Liver (tissue), 9 donors: ENCODE results near the gene TSPAN32. TPM values are rescaled to one million over a fixed set of nuclear protein-coding genes. Genes with fewer than 3 reads are reported as not detected.
A peak's percentile ranks its signal among the peaks of the same experiment; 100 is the strongest.

Source experiments
- DNase-seq: peaks from one replicate; pipeline ENCODE4 v3.0.0-alpha.2; 2017; ENCODE audit warnings: low spot score
- H3K27ac ChIP-seq, 2 donors: one replicate each; pipeline ENCODE4 v1.7.0; 2013; ENCODE audit warnings: inconsistent platforms in 2 of 2, low read length in 2 of 2, control low read depth in 1 of 2, low read depth in 1 of 2, mild to moderate bottlenecking in 1 of 2
- H3K27me3 ChIP-seq, 4 donors: one replicate each; pipeline versions ENCODE4 v1.6.1 to v1.7.0; 2013; ENCODE audit warnings: low read length in 3 of 4, inconsistent platforms in 1 of 4, mild to moderate bottlenecking in 1 of 4, moderate library complexity in 1 of 4; ENCODE audit not compliant: control insufficient read depth in 4 of 4, insufficient read depth in 4 of 4
- H3K36me3 ChIP-seq, 4 donors: one replicate each; pipeline versions ENCODE4 v1.6.1 to v1.7.0; 2013; ENCODE audit warnings: low read length in 3 of 4, mild to moderate bottlenecking in 3 of 4, low read depth in 1 of 4, moderate library complexity in 1 of 4; ENCODE audit not compliant: control insufficient read depth in 4 of 4, insufficient read depth in 3 of 4
- H3K4me1 ChIP-seq, 4 donors: one replicate each; pipeline versions ENCODE4 v1.6.1 to v1.7.0; 2013; ENCODE audit warnings: low read length in 3 of 4, mild to moderate bottlenecking in 3 of 4, moderate library complexity in 1 of 4; ENCODE audit not compliant: control insufficient read depth in 4 of 4, insufficient read depth in 4 of 4
- H3K4me3 ChIP-seq, 3 donors: one replicate each; pipeline versions ENCODE4 v1.6.1 to v1.7.0; 2013; ENCODE audit warnings: low read length in 3 of 3, control low read depth in 1 of 3, low read depth in 1 of 3, mild to moderate bottlenecking in 1 of 3
- H3K9ac ChIP-seq, 2 donors: one replicate each; pipeline ENCODE4 v1.7.0; 2013; ENCODE audit warnings: low read length in 2 of 2, mild to moderate bottlenecking in 2 of 2, moderate library complexity in 2 of 2, control low read depth in 1 of 2, low read depth in 1 of 2
- H3K9me3 ChIP-seq, 4 donors: one replicate each; pipeline versions ENCODE4 v1.6.1 to v1.7.0; 2013; ENCODE audit warnings: low read length in 3 of 4; ENCODE audit not compliant: control insufficient read depth in 4 of 4
- ATF3 ChIP-seq: IDR thresholded peaks from 2 replicates; pipeline ENCODE4 v1.6.1; 2016; ENCODE audit warnings: antibody characterized with exemption
- CTCF ChIP-seq: fragments of 150-350 bp; IDR thresholded peaks from 2 replicates; pipeline ENCODE4 v1.5.1; 2017; ENCODE audit warnings: improper control_type of control experiment, low read depth, low read length; ENCODE audit not compliant: missing input control
- EGR1 ChIP-seq, 2 donors: IDR thresholded peaks; 2 replicates each; pipeline ENCODE4 v1.6.1; 2016 to 2018; ENCODE audit warnings: antibody characterized with exemption in 2 of 2, low read depth in 2 of 2
- FOXA1 ChIP-seq: IDR thresholded peaks from 2 replicates; pipeline ENCODE4 v1.6.1; 2016; ENCODE audit warnings: antibody characterized with exemption
- FOXA2 ChIP-seq: IDR thresholded peaks from 2 replicates; pipeline ENCODE4 v1.6.1; 2016; ENCODE audit warnings: antibody characterized with exemption
- GABPA ChIP-seq, 2 donors: IDR thresholded peaks in 1 of 2; conservative IDR thresholded peaks in 1 of 2; 2 replicates each; pipeline ENCODE4 v1.6.1; 2016; ENCODE audit warnings: antibody characterized with exemption in 2 of 2, mild to moderate bottlenecking in 1 of 2, moderate library complexity in 1 of 2
- HNF4A ChIP-seq, 2 donors: conservative IDR thresholded peaks; 2 replicates each; pipeline ENCODE4 v1.6.1; 2016; ENCODE audit warnings: antibody characterized with exemption in 2 of 2, mild to moderate bottlenecking in 2 of 2
- HNF4G ChIP-seq: IDR thresholded peaks from 2 replicates; pipeline ENCODE4 v1.6.1; 2016; ENCODE audit warnings: antibody characterized with exemption
- JUND ChIP-seq, 2 donors: IDR thresholded peaks; 2 replicates each; pipeline ENCODE4 v1.6.1; 2016; ENCODE audit warnings: antibody characterized with exemption in 2 of 2
- NR2F2 ChIP-seq: IDR thresholded peaks from 2 replicates; pipeline ENCODE4 v1.6.1; 2016; ENCODE audit warnings: antibody characterized with exemption
- RAD21 ChIP-seq, 2 donors: IDR thresholded peaks; 2 replicates each; pipeline ENCODE4 v1.6.1; 2016; ENCODE audit warnings: antibody characterized with exemption in 2 of 2, mild to moderate bottlenecking in 2 of 2
- SP1 ChIP-seq: IDR thresholded peaks from 2 replicates; pipeline ENCODE4 v1.6.1; 2018; ENCODE audit warnings: antibody characterized with exemption, mild to moderate bottlenecking
- TAF1 ChIP-seq: conservative IDR thresholded peaks from 2 replicates; pipeline ENCODE4 v1.6.1; 2016; ENCODE audit warnings: antibody characterized with exemption, mild to moderate bottlenecking
- YY1 ChIP-seq: IDR thresholded peaks from 2 replicates; pipeline ENCODE4 v1.6.1; 2016; ENCODE audit warnings: antibody characterized with exemption, mild to moderate bottlenecking
- WGBS: extraction: QIAGEN DNeasy Blood & Tissue Kit; methylation state at CpG from one replicate; pipeline ENCODE4 v1.1.7; 2013; 5-methylcytosine and 5-hydroxymethylcytosine counted together
- polyA plus RNA-seq, 2 donors: library from polyadenylated mRNA; stranded (reverse) in 1 of 2; unstranded in 1 of 2; fragments of 200-250 nt in 1 of 2; fragments of >200 nt in 1 of 2; fragmentation: Nextera tagmentation in 1 of 2; extraction: Ambion mirVana in 1 of 2; gene quantifications; one replicate each; pipeline versions ENCODE4 v1.2.1 to v1.2.3, GENCODE V29; 2013 to 2015
- total RNA-seq, 2 donors: library from RNA; depleted of rRNA; stranded (reverse); fragments of >200 nt; gene quantifications; one replicate each; pipeline ENCODE4 v1.2.3, GENCODE V29; 2014
- TF ChIP-seq, protein P1 (sequence below): IDR thresholded peaks from 2 replicates; pipeline ENCODE4 v1.6.1; 2016; ENCODE audit warnings: antibody characterized with exemption, mild to moderate bottlenecking
- TF ChIP-seq, protein P2 (sequence below): IDR thresholded peaks from 2 replicates; pipeline ENCODE4 v1.6.1; 2016; ENCODE audit warnings: antibody characterized with exemption
- donor health status: healthy.
- donor health status: healthy.
- donor health status: healthy.
- donor health status: healthy.
- donor health status: healthy.

TSPAN32 gene
- total and polyA plus RNA-seq, 4 donors, result 0.25 to 71.4 (median 0.45) TPM

DNA sequence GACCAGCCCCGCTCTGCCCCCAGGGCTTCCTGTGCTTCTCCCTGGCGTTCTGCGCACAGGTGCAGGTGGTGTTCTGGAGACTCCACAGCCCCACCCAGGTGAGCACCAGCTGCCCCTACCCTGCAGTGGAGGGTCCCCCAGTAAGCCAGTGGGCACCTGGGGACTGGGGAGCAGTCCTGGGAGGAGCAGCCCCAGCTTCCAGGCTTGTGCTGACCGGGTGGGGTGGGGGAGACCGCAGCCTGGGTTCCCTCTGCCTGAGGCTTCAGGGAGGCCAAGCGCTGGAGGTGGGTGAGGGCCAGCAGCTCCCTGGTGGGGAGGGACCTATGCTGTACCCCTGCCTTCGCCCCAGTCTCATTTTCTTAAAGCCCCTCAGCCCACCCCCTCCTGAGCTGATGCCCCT lies 6.9 kb downstream of the TSPAN32 start:
- 82% methylated on average over 7 of the region's 7 CpGs for WGBS
- H3K27ac ChIP-seq, result no peak overlapping the region
- H3K9me3 ChIP-seq, result no peaks in the 10 kb centered on the region
- TF ChIP-seq RAD21 (IDR thresholded peaks at IDR 0.05), result no peak
- TF ChIP-seq, protein P1, sequence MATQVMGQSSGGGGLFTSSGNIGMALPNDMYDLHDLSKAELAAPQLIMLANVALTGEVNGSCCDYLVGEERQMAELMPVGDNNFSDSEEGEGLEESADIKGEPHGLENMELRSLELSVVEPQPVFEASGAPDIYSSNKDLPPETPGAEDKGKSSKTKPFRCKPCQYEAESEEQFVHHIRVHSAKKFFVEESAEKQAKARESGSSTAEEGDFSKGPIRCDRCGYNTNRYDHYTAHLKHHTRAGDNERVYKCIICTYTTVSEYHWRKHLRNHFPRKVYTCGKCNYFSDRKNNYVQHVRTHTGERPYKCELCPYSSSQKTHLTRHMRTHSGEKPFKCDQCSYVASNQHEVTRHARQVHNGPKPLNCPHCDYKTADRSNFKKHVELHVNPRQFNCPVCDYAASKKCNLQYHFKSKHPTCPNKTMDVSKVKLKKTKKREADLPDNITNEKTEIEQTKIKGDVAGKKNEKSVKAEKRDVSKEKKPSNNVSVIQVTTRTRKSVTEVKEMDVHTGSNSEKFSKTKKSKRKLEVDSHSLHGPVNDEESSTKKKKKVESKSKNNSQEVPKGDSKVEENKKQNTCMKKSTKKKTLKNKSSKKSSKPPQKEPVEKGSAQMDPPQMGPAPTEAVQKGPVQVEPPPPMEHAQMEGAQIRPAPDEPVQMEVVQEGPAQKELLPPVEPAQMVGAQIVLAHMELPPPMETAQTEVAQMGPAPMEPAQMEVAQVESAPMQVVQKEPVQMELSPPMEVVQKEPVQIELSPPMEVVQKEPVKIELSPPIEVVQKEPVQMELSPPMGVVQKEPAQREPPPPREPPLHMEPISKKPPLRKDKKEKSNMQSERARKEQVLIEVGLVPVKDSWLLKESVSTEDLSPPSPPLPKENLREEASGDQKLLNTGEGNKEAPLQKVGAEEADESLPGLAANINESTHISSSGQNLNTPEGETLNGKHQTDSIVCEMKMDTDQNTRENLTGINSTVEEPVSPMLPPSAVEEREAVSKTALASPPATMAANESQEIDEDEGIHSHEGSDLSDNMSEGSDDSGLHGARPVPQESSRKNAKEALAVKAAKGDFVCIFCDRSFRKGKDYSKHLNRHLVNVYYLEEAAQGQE, result no peak
- TF ChIP-seq SP1, result no peak
- H3K36me3 ChIP-seq, result no peaks in the 10 kb centered on the region
- H3K4me3 ChIP-seq, result no peak overlapping the region
- no peak overlapping the region for H3K9ac ChIP-seq
- H3K4me1 ChIP-seq, result peaks cover 6 to 27% (median 15%) of the 10 kb centered on the region in 4 donors
- H3K27me3 ChIP-seq, result no peaks in the 10 kb centered on the region
- DNase-seq, result no peak

DNA sequence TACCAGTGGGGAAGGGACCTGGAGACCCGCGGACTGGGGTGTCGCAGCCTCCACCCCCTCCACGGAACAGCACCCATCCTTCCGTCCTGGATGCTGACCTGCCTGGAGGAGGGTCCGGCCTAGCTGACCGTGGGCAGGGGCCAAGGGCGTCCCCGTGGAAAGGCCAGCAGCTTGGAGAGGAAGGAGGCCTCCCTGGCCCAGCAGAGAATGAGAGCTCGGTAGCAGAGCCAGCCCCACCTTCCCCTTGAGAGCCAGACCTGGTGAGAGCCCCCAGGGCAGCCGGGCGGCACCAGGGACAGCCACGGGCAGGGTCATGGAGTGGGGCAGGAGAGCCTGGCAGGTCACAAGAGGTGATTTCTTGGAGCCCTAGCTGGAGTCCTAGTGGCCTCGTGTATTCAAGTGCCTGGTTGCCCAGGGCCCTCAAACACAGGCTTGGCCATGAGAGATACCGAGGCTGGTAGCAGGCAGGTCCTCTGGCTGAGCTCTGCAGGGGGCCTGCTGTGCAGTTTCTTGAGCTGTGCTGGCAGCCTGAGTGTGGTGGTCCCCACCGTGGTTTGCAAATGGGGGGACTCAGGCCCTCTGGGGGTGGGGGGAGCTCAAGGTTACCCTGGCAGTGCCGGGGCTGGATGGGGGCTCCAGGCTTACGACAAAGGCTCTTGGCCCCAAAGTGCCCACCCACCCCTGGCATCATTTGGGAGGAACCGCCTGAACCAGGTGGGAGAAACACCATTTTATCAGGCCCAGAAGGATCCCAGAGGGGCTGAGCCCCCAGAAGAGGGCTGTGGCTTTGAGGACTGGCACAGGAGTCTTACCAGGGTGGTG lies 7.6 kb downstream of the TSPAN32 start:
- Histone ChIP-seq H3K36me3 (no peaks in the 10 kb centered on the region), H3K27me3 (no peaks in the 10 kb centered on the region), H3K27ac (no peak overlapping the region), H3K4me1 (peaks cover 5 to 26% (median 13%) of the 10 kb centered on the region in 4 donors), H3K4me3 (no peak overlapping the region), H3K9me3 (no peaks in the 10 kb centered on the region), H3K9ac (no peak overlapping the region)
- WGBS, result 81% methylated on average over 19 of the region's 19 CpGs
- DNase-seq, result no peak
- no peak for TF ChIP-seq HNF4A (conservative IDR thresholded peaks at IDR 0.05)
- TF ChIP-seq JUND (IDR thresholded peaks at IDR 0.05), result no peak
- TF ChIP-seq FOXA1, result no peak
- TF ChIP-seq HNF4G, result no peak
- no peak for TF ChIP-seq FOXA2

GRCh38 chr11:2310073-2310785 lies 8.4 kb downstream of the TSPAN32 start:
- DNase-seq, result peak; percentile 37
- H3K36me3 ChIP-seq, result no peaks in the 10 kb centered on the region
- H3K9me3 ChIP-seq, result no peaks in the 10 kb centered on the region
- no peak overlapping the region for H3K27ac ChIP-seq
- no peaks in the 10 kb centered on the region for H3K27me3 ChIP-seq
- H3K4me3 ChIP-seq, result no peak overlapping the region
- peaks cover 7 to 24% (median 15%) of the 10 kb centered on the region in 4 donors for H3K4me1 ChIP-seq
- 87% methylated on average over 16 of the region's 16 CpGs for WGBS
- H3K9ac ChIP-seq, result no peak overlapping the region
- TF ChIP-seq FOXA1 (no peak), ATF3 (no peak), EGR1 (IDR thresholded peaks at IDR 0.05; ENCODE audit: low read depth in 2 of 2) (no peak), HNF4A (conservative IDR thresholded peaks at IDR 0.05) (no peak), TAF1 (no peak), SP1 (no peak), YY1 (no peak), RAD21 (IDR thresholded peaks at IDR 0.05) (no peak), HNF4G (no peak), CTCF (no peak), GABPA (IDR thresholded peaks at IDR 0.05 in 1 of 2, conservative IDR thresholded peaks at IDR 0.05 in 1 of 2) (no peak), FOXA2 (no peak), NR2F2 (no peak)
- TF ChIP-seq, protein P2, sequence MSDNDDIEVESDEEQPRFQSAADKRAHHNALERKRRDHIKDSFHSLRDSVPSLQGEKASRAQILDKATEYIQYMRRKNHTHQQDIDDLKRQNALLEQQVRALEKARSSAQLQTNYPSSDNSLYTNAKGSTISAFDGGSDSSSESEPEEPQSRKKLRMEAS, result no peak
- TF ChIP-seq, protein P1, result no peak
